ENCODE results near the gene RASSF1. TPM values are rescaled to one million over a fixed set of nuclear protein-coding genes. Genes with fewer than 3 reads are reported as not detected.

The RASSF1 gene
- total and polyA plus RNA-seq, 2 of the 8 experiments (the other 6 are each of a cell fraction or from before 2014, with no cell fraction given): 10.3 to 15.7 TPM

- peaks cover 10% of the 10 kb centered on the region for H3K23me2 ChIP-seq (ENCODE audit: low read depth, low read length)
- H2BK5ac ChIP-seq (ENCODE audit: low read depth, low read length): no peak overlapping the region
- no peak for FAIRE-seq
- no peak overlapping the region for H4K5ac ChIP-seq (ENCODE audit: insufficient read length, low read depth, low read length)
- POLR2A ChIA-PET (ENCODE audit: partially characterized antibody): interaction anchor here (0.7 to 5.3 kb wide), 5 partner anchors 13 to 218 kb away, joined by 3 to 22 read pairs (median 5); partner anchors contain the start of gene HEMK1
- no peak overlapping the region for H3K23ac ChIP-seq (ENCODE audit: insufficient read length)
- H3K4me2 ChIP-seq (ENCODE audit: insufficient read depth in 1 of 2, low read depth in 2 of 2, low read length in 2 of 2): peak overlapping the region; percentile 64 to 90
- no peak overlapping the region for H3K14ac ChIP-seq (ENCODE audit: insufficient read length)
- TF ChIP-seq KDM4A (IDR thresholded peaks at IDR 0.05; ENCODE audit: low read depth, low read length, severe bottlenecking): no peak
- H3K4ac ChIP-seq (replicated peaks; ENCODE audit: insufficient read length, low read depth, low read length): no peak overlapping the region
- no peak overlapping the region for H4K91ac ChIP-seq (replicated peaks; ENCODE audit: insufficient read length, low read length)
- H3K18ac ChIP-seq (ENCODE audit: extremely low read depth, low read length): no peak overlapping the region
- no peak overlapping the region for H2AFZ ChIP-seq (ENCODE audit: low read length)
- no peak overlapping the region for H2BK12ac ChIP-seq (ENCODE audit: low read depth, low read length)
- WGBS, 2 experiments (ENCODE audit: extremely low coverage in 1 of 2, insufficient coverage in 1 of 2, insufficient read length in 1 of 2, insufficient replicate concordance in 2 of 2, low coverage in 1 of 2, low lambda C conversion rate in 2 of 2, missing lambda C conversion rate in 1 of 2): 84% methylated on average over 11 of the region's 11 CpGs; no CpG with 5 or more reads in 1 of the 2 experiments
- H3K56ac ChIP-seq (replicated peaks; ENCODE audit: insufficient read length, low read depth, low read length): no peak overlapping the region
- peaks cover 0 to 4% (median 4%) of the 10 kb centered on the region in 4 experiments; a peak in 4 of 7 replicates for H3K27me3 ChIP-seq (replicated peaks in 1 of 4; ENCODE audit: control insufficient read depth in 3 of 4, extremely low read depth in 1 of 4, insufficient read depth in 3 of 4, low read length in 3 of 4)
- DNase-seq (ENCODE audit: low read depth in 1 of 2, low spot score in 2 of 2): no peak
- H3K4me3 ChIP-seq (ENCODE audit: extremely low read depth in 1 of 4, insufficient read depth in 2 of 4, low read depth in 3 of 4, low read length in 4 of 4): peak overlapping the region; percentile 79 to 87 (median 82)
- no peak overlapping the region for H3K9ac ChIP-seq (replicated peaks in 1 of 4; ENCODE audit: extremely low read depth in 1 of 4, low read depth in 3 of 4, low read length in 3 of 4)
- H3K27ac ChIP-seq (ENCODE audit: low read depth, low read length): no peak overlapping the region
- no peak overlapping the region for H2BK20ac ChIP-seq (ENCODE audit: low read length)
- CTCF ChIA-PET (ENCODE audit: partially characterized antibody): interaction anchor here (1.3 to 13.4 kb wide), 7 partner anchors 10 to 192 kb away, joined by 3 to 136 read pairs (median 30); partner anchors contain the start of gene TMEM115
- peaks cover 4 to 7% (median 6%) of the 10 kb centered on the region in 4 experiments; a peak in 5 of 8 replicates for H3K36me3 ChIP-seq (ENCODE audit: control insufficient read depth in 2 of 4, insufficient read depth in 4 of 4, low read length in 3 of 4)
- H4K8ac ChIP-seq (ENCODE audit: extremely low read depth, insufficient read depth, low read length): 0 out of 2 replicates have a peak overlapping the region, but pooled peaks have one; percentile 4
- peaks cover 0 to under 1% of the 10 kb centered on the region in 2 experiments; a peak in 1 of 4 replicates for H3K79me2 ChIP-seq (ENCODE audit: control insufficient read depth in 1 of 2, insufficient read depth in 2 of 2, low read length in 2 of 2)
- no peak overlapping the region for H2BK15ac ChIP-seq (ENCODE audit: low read length)
- no peaks in the 10 kb centered on the region for H3K9me3 ChIP-seq (ENCODE audit: insufficient read depth in 2 of 2, low read depth in 1 of 2, low read length in 1 of 2)
- H2AK5ac ChIP-seq (ENCODE audit: low read depth, low read length): no peak overlapping the region
- H4K20me1 ChIP-seq (replicated peaks in 1 of 2; ENCODE audit: control insufficient read depth in 1 of 2, insufficient read depth in 2 of 2, low read length in 2 of 2): peaks cover 5 to 7% of the 10 kb centered on the region in 2 experiments
- H3K4me1 ChIP-seq (replicated peaks in 1 of 4; ENCODE audit: control insufficient read depth in 3 of 4, insufficient read depth in 4 of 4, low read length in 3 of 4): peaks cover 0 to 10% (median 7%) of the 10 kb centered on the region in 4 experiments; a peak in 5 of 7 replicates
- no peak overlapping the region for H2BK120ac ChIP-seq (replicated peaks; ENCODE audit: low read depth, low read length)
- peaks cover 3% of the 10 kb centered on the region; the same call in 1 of the 2 replicates for H3K79me1 ChIP-seq (ENCODE audit: low read depth, low read length)
These were observed 10.7 kb upstream of the RASSF1 start for GRCh38 chr3:50351323-50351697.

Measured in H1 (cell line).